Activated CD8-positive, alpha-beta T cell treated with anti-CD3 and anti-CD28 coated beads for 36 hours (primary cell): ENCODE results near the gene SMOC2. TPM values are rescaled to one million over a fixed set of nuclear protein-coding genes. Genes with fewer than 3 reads are reported as not detected.

Source experiments
- ATAC-seq: fragments of 200-7000 bp; cut with Tn5 transposase; one replicate; pipeline ENCODE4 v1.10.0; 2021; ENCODE audit warnings: mild to moderate bottlenecking, moderate library complexity
- CTCF ChIA-PET: fragments of 350-600 bp; sonication (Branson Sonifier 250); formaldehyde crosslinking; loops from one replicate; lab custom pipeline; 2021; ENCODE audit warnings: antibody characterized with exemption; lab: Charles Lee
- POLR2A ChIA-PET: fragments of 350-600 bp; sonication (Branson Sonifier 250); formaldehyde crosslinking; loops from one replicate; lab custom pipeline; 2021; ENCODE audit warnings: antibody characterized with exemption; lab: Charles Lee
- DNase-seq: peaks from one replicate; pipeline ENCODE4 v3.0.0-alpha.2; 2020
- H3K27ac Mint-ChIP-seq: one replicate; pipeline ENCODE4 v1.8.0; 2021; ENCODE audit warnings: mild to moderate bottlenecking, mixed read lengths
- H3K27me3 Mint-ChIP-seq: one replicate; pipeline ENCODE4 v1.8.0; 2021; ENCODE audit warnings: mixed read lengths
- H3K36me3 Mint-ChIP-seq: one replicate; pipeline ENCODE4 v1.8.0; 2021; ENCODE audit warnings: low read depth, mixed read lengths
- H3K4me1 Mint-ChIP-seq: one replicate; pipeline ENCODE4 v1.8.0; 2021; ENCODE audit warnings: low read depth, mixed read lengths
- H3K4me3 Mint-ChIP-seq: one replicate; pipeline ENCODE4 v1.8.0; 2021; ENCODE audit warnings: mild to moderate bottlenecking, moderate library complexity, mixed read lengths
- H3K9me3 Mint-ChIP-seq: one replicate; pipeline ENCODE4 v1.8.0; 2021; ENCODE audit warnings: mixed read lengths
- CTCF ChIP-seq: fragments of 200-600 bp; IDR thresholded peaks from one replicate; pipeline ENCODE4 v1.8.0; 2022; ENCODE audit warnings: antibody characterized with exemption, mild to moderate bottlenecking
- intact Hi-C: fragments of 100-400 bp; cut with micrococcal nuclease; formaldehyde crosslinking; loops from one replicate; pipeline ENCODE4 v1.10.0; 2022
- total RNA-seq, 2 experiments: library from RNA; stranded (reverse); gene quantifications; one replicate each; pipeline ENCODE4 v1.2.3, GENCODE V29; 2021

The SMOC2 gene
- total RNA-seq, 2 experiments from 2014 or later, result not detected

- intact Hi-C loops, result no loop called here
- ATAC-seq (no peak), DNase-seq (no peak)
- ChIA-PET POLR2A (no interaction called here), CTCF (interaction anchor here (1.0 kb wide), 1 partner anchor 149 kb away, joined by 3 read pairs; no protein-coding TSS in a partner anchor)
- Mint-ChIP-seq H3K36me3 (no peaks in the 10 kb centered on the region), H3K4me1 (no peaks in the 10 kb centered on the region), H3K9me3 (no peaks in the 10 kb centered on the region), H3K4me3 (no peak overlapping the region), H3K27me3 (peaks cover 5% of the 10 kb centered on the region), H3K27ac (no peak overlapping the region)
- TF ChIP-seq CTCF, result no peak
These were observed 165.0 kb downstream of the SMOC2 start for GRCh38 chr6:168605964-168606363.

- Mint-ChIP-seq H3K27me3 (peaks cover 5% of the 10 kb centered on the region), H3K4me3 (no peak overlapping the region), H3K27ac (no peak overlapping the region), H3K36me3 (no peaks in the 10 kb centered on the region), H3K9me3 (no peaks in the 10 kb centered on the region), H3K4me1 (no peaks in the 10 kb centered on the region)
- intact Hi-C loops, result no loop called here
- POLR2A ChIA-PET, result no interaction called here
- ATAC-seq (no peak), DNase-seq (no peak)
- no peak for TF ChIP-seq CTCF
- CTCF ChIA-PET, result interaction anchor here (1.0 kb wide), 1 partner anchor 148 kb away, joined by 3 read pairs; no protein-coding TSS in a partner anchor
These were observed 165.7 kb downstream of the SMOC2 start for GRCh38 chr6:168606722-168607121.

- Mint-ChIP-seq H3K36me3 (no peaks in the 10 kb centered on the region), H3K4me3 (no peak overlapping the region), H3K27me3 (peaks cover 3% of the 10 kb centered on the region), H3K9me3 (no peaks in the 10 kb centered on the region), H3K27ac (no peak overlapping the region), H3K4me1 (no peaks in the 10 kb centered on the region)
- ATAC-seq (no peak), DNase-seq (no peak)
- intact Hi-C loops, result no loop called here
- ChIA-PET POLR2A (no interaction called here), CTCF (no interaction called here)
- no peak for TF ChIP-seq CTCF
These were observed 166.5 kb downstream of the SMOC2 start for GRCh38 chr6:168607272-168608112.

- no peak for ATAC-seq
- Mint-ChIP-seq H3K27me3 (peaks cover 1% of the 10 kb centered on the region), H3K4me1 (no peaks in the 10 kb centered on the region), H3K27ac (no peak overlapping the region), H3K9me3 (no peaks in the 10 kb centered on the region), H3K4me3 (no peak overlapping the region), H3K36me3 (no peaks in the 10 kb centered on the region)
- no peak for DNase-seq
- no peak for TF ChIP-seq CTCF
- ChIA-PET POLR2A (no interaction called here), CTCF (no interaction called here)
- intact Hi-C loops, result no loop called here
These were observed 167.1 kb downstream of the SMOC2 start for GRCh38 chr6:168608113-168608400.

GRCh38 chr6:168609026-168609685, 168.2 kb downstream of the SMOC2 start:
- Mint-ChIP-seq H3K27me3 (peaks cover 1% of the 10 kb centered on the region), H3K36me3 (no peaks in the 10 kb centered on the region), H3K27ac (no peak overlapping the region), H3K4me1 (no peaks in the 10 kb centered on the region), H3K4me3 (no peak overlapping the region), H3K9me3 (peaks cover 2% of the 10 kb centered on the region)
- TF ChIP-seq CTCF, result no peak
- CTCF ChIA-PET, result no interaction called here
- DNase-seq (no peak), ATAC-seq (no peak)
- intact Hi-C loops, result no loop called here
- POLR2A ChIA-PET, result no interaction called here
